GM13977 (cell line): Measurements from ENCODE around the gene PRKCE.
"Not testable (repeated sequence)": the region's sequence is repeated elsewhere in the genome, so short reads cannot be mapped to it uniquely, and the experiment has no call there.

Experiments
- DNase-seq: peaks from one replicate; pipeline ENCODE4 v3.0.0; 2012; ENCODE audit warnings: low spot score
- in situ Hi-C: fragments of 300-500 bp; cut with MboI; formaldehyde crosslinking; loops from one replicate; pipeline ENCODE4 v1.12.0; 2022; ENCODE audit warnings: low sequenced_read_pairs, low pct_unique_long_range_greater_than_20kb, mixed read lengths, inconsistent platforms; ENCODE audit not compliant: unreplicated experiment
- TF ChIP-seq, protein P1 (sequence below): IDR thresholded peaks from 2 replicates; pipeline ENCODE4 v1.5.1; 2012; ENCODE audit warnings: mild to moderate bottlenecking, control low read depth; ENCODE audit not compliant: insufficient read depth; ENCODE audit errors: extremely low read depth, missing control alignments

Gene PRKCE

DNA sequence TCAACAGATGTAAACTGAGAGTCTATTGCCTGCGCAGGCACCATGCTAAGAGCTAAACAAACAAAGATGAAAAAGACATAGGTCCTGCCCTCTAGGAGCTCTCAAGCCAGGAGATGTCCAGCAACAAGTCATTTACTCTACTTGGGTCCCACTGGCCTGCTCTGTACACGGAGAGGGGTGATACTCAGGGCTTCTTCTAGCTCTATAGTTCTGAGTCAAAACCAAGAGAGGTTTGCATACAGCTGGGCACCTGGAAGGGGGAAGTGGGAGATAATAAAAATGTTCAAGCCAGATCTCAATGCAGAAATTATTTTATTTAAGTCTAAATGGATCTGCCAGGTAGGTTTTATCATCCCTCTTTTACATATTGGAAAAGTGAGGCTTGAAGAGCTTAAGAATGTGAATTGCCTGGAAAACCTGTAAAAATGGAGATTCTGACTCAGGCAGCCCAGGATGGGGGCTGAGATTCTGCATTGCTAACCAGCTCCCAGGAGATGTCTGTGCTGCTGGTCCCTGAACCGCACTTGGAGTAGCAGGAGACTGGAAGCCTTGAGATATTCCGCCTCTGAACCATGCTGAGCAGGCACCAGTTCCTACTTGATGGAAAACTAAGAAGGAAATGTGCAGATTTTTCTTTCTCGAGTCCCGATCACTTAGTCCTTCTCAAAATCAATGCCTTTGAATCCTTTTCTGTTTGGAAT is 201.1 kb downstream of the PRKCE start:
- DNase-seq = no peak
- in situ Hi-C loops = no loop called here
- TF ChIP-seq, protein P1, sequence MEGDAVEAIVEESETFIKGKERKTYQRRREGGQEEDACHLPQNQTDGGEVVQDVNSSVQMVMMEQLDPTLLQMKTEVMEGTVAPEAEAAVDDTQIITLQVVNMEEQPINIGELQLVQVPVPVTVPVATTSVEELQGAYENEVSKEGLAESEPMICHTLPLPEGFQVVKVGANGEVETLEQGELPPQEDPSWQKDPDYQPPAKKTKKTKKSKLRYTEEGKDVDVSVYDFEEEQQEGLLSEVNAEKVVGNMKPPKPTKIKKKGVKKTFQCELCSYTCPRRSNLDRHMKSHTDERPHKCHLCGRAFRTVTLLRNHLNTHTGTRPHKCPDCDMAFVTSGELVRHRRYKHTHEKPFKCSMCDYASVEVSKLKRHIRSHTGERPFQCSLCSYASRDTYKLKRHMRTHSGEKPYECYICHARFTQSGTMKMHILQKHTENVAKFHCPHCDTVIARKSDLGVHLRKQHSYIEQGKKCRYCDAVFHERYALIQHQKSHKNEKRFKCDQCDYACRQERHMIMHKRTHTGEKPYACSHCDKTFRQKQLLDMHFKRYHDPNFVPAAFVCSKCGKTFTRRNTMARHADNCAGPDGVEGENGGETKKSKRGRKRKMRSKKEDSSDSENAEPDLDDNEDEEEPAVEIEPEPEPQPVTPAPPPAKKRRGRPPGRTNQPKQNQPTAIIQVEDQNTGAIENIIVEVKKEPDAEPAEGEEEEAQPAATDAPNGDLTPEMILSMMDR = no peak

DNA sequence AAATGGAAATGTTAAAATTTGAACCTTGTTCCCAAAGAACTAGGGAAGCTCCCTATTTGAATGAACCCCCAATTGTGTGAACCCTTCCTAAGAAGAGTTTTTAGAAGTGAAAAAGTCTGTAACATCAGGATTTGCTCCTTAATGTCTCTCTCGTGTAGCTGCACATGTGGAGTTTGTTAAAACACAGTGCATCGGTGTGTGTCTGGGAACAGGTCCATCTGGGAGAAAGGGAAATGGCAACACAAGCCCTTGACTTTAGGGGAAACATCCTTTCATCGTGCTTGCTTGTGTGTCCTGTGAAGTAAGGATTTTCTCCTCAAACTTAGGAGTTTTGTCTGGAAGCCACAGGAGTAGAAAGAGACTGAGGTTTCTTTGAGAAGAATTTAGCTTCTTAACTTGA is 203.9 kb downstream of the PRKCE start:
- no peak for DNase-seq
- in situ Hi-C loops = no loop called here
- TF ChIP-seq, protein P1 = no peak

DNA sequence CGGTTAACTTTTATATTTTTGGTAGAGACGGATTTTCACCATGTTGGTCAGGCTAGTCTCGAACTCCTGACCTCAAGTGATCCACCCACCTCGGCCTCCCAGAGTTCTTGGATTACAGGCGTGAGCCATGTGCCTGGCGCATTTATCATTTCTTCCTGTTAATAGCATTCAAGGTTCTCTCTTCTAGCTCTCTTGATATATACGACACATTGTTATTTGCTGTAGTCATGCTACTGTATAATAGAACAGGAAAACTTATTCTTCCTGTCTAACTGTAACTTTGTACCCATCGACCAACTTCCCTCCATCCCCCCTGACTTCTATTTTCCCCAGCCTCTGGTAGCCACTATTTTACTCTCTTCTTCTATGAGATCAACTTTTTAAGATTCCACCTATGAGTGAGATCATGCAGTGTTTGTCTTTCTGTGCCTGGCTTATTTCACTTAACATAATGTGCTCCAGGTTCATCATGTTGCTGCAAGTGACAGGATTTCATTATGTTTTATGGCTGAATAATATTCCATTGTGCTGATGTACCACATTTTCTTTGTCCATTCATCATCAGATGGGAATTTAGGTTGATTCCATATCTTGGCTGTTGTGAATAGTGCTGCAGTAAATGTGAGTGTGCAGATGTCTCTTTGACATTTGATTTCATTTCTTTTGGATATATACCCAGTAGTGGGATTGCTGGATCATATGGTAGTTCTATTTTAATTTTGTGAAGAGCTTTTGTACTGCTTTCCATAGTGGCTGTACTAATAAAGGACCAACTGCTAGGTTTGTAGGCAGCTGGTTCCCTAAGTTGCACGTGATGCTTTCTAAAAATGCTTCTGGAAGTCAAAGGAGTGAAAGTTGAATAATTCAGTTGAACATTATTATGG is 205.2 kb downstream of the PRKCE start:
- in situ Hi-C loops = no loop called here

DNA sequence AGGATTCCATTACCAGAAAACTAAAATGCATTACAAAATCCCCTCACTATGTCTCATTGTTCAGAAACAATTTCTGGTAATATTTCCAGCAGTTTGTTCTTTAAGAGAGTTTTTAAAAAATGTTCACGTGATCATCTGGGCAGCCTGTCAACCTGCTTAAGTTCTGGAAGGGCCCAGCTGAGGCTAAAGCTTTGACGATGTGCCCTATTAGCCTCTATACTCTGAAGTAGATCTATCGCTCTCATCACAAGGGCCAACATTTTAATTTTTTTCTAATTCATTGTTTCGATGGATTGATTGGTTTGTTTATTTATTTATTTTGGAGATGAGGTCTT is 205.8 kb downstream of the PRKCE start:
- TF ChIP-seq, protein P1 = no peak
- in situ Hi-C loops = no loop called here
- no peak for DNase-seq

More for the DNA sequence above, 205.2 kb downstream of the PRKCE start:
- TF ChIP-seq, protein P1 = no peak
- no peak for DNase-seq

DNA sequence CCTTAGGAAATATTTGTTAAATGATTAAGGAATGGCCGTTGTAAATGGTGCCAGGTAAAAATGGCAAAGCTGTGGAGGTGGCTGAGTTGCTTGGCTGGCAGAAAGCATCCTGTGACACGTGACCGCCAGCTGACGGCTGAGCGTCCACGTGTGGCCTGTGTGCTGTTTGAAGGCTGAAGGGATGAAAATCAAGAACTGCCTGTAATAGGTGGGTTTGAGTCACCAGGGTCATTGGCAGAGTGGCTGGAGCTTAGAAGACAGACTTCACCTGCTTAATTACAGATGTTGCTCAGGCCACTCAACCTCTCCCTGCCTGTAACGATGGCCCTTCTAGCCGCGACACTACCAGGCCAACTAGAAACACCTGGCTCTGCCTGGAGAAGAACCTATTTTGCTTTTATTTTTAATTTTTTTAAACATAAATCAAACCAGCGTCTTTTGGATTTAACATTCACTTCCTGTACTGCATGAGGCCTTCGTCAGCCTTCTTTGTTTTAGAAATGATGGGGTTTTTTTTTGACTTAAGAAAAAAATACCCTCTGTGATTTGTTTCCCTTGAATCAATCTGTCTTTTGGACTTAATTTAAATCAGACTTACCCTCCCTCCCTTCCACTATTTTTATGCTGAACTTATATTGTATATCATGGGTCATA is 206.5 kb downstream of the PRKCE start:
- no peak for DNase-seq
- in situ Hi-C loops = no loop called here
- TF ChIP-seq, protein P1 = no peak

DNA sequence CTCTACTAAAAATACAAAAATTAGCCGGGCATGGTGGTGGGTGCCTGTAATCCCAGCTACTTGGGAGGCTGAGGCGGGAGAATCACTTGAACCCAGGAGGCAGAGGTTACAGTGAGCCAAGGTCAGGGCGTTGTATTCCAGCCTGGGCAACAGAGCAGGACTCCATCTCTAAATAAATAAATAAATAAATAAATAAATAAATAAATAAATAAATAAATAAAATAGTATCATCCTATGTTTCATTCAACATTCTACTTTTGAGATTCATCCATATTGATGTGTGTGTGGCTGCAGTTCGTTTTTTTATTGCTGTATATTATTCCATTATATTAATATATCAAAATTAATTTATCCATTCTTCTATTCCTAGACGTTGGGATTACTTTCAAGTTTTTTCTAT is 207.4 kb downstream of the PRKCE start:
- in situ Hi-C loops, DNase-seq: not testable (repeated sequence)

DNA sequence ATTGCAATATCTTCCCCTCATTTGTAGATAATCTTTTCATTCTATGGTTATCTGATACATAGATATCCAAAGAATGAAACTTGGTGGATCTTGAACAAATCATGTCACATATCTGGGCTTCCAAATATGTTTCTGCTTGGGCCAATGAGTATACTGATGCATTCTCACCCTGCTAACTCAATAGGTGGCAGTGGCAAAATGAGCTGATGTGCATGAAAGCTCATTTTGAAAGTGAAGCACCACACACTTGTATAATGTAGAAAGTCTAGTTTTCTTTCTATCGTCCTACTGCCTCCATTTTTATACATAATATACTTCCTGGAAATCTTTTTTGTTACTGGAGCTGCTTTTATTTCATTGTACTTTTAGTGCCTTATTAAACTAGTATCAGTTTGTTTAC is 208.2 kb downstream of the PRKCE start:
- in situ Hi-C loops = no loop called here
- TF ChIP-seq, protein P1 = no peak
- DNase-seq = no peak
